Neutrophil (primary cell): Measurements from ENCODE around the gene DNAJC5G.

Experiments used
- H3K27ac ChIP-seq: fragments of 200-600 bp; sonication (generic); 2 replicates; pipeline ENCODE4 v1.5.1; 2016; ENCODE audit warnings: mild to moderate bottlenecking, moderate library complexity
- H3K27me3 ChIP-seq: fragments of 200-600 bp; sonication (generic); 2 replicates; pipeline ENCODE4 v1.6.0; 2016; ENCODE audit warnings: mild to moderate bottlenecking
- H3K36me3 ChIP-seq: fragments of 200-600 bp; sonication (generic); 2 replicates; pipeline ENCODE4 v1.5.1; 2017
- H3K4me1 ChIP-seq, 2 experiments: fragments of 200-600 bp in 1 of 2; sonication (generic) in 1 of 2; 1 replicate in 1 of 2; 2 replicates in 1 of 2; pipeline versions ENCODE4 v1.5.1 to v1.6.1; 2013 to 2016; ENCODE audit warnings: low read depth in 1 of 2, low read length in 1 of 2, mild to moderate bottlenecking in 1 of 2, moderate library complexity in 1 of 2; ENCODE audit not compliant: control insufficient read depth in 1 of 2, insufficient read depth in 1 of 2
- H3K4me3 ChIP-seq, 2 experiments: fragments of 200-600 bp in 1 of 2; sonication (generic) in 1 of 2; 1 replicate in 1 of 2; 2 replicates in 1 of 2; pipeline ENCODE4 v1.5.1; 2013 to 2016; ENCODE audit warnings: low read depth in 1 of 2, low read length in 1 of 2, mild to moderate bottlenecking in 1 of 2, moderate library complexity in 1 of 2
- H3K9me3 ChIP-seq: fragments of 200-600 bp; sonication (generic); 2 replicates; pipeline ENCODE4 v1.5.1; 2016
- TF ChIP-seq, protein P1 (sequence below): fragments of 200-600 bp; sonication (generic); IDR thresholded peaks from 2 replicates; pipeline ENCODE4 v1.5.1; 2016; ENCODE audit warnings: antibody characterized with exemption

Gene DNAJC5G

GRCh38 chr2:27322766-27323595 is 47.7 kb downstream of the DNAJC5G start, which contains the start of gene MPV17:
TSS of gene MPV17 (minus strand) at chr2:27323097. CDS start at chr2:27322517, 580 bp downstream.
- peak within 1 kb of the TSS; percentile 71 to 89 for H3K4me3 ChIP-seq
- H3K27me3 ChIP-seq = no peaks in the 10 kb centered on the region
- TF ChIP-seq, protein P1, sequence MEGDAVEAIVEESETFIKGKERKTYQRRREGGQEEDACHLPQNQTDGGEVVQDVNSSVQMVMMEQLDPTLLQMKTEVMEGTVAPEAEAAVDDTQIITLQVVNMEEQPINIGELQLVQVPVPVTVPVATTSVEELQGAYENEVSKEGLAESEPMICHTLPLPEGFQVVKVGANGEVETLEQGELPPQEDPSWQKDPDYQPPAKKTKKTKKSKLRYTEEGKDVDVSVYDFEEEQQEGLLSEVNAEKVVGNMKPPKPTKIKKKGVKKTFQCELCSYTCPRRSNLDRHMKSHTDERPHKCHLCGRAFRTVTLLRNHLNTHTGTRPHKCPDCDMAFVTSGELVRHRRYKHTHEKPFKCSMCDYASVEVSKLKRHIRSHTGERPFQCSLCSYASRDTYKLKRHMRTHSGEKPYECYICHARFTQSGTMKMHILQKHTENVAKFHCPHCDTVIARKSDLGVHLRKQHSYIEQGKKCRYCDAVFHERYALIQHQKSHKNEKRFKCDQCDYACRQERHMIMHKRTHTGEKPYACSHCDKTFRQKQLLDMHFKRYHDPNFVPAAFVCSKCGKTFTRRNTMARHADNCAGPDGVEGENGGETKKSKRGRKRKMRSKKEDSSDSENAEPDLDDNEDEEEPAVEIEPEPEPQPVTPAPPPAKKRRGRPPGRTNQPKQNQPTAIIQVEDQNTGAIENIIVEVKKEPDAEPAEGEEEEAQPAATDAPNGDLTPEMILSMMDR = no peak
- peaks cover 16 to 19% of the 10 kb centered on the region in 2 experiments for H3K4me1 ChIP-seq
- H3K27ac ChIP-seq = peak within 1 kb of the TSS; percentile 89
- no peaks in the 10 kb centered on the region for H3K9me3 ChIP-seq
- H3K36me3 ChIP-seq = peaks cover 19% of the 10 kb centered on the region

DNA sequence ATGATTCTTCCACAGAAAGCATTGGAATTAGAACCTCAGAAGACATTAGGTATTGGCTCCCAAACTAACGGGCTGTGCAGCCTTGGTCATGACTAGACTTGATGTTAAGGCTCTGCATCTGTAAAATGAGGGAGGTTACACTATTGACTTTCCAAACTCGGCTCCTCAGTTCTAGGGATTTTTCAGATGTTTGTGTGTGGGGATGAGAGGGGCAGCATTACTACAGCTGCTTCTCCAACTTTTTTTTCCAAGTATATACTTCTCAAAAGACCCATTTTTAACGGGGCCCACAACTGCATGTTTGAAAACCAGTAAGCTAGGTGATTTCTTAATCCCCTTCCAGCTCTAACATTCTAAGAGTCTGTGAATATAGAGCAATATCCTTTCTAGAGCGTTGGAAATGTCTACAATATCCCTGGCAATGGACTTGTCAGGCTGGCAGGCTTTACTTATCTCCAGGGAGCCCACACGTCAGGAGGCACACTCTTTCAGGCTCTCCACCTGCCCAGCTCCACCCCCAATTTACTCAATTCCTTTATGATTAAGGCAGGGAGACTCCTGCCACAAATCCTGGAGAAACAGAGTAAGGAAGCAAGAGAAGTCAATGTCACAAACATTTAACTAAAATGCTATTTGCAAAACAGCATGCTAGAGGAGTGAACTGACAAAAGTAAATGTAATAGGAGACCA is 48.5 kb downstream of the DNAJC5G start:
- H3K27me3 ChIP-seq = no peaks in the 10 kb centered on the region
- H3K4me1 ChIP-seq = peaks cover 16 to 19% of the 10 kb centered on the region in 2 experiments
- H3K36me3 ChIP-seq = peaks cover 27% of the 10 kb centered on the region
- no peaks in the 10 kb centered on the region for H3K9me3 ChIP-seq
- TF ChIP-seq, protein P1 = no peak
- peak overlapping the region; percentile 71 to 89 for H3K4me3 ChIP-seq
- H3K27ac ChIP-seq = peak overlapping the region; percentile 89

GRCh38 chr2:27324720-27325119 is 49.5 kb downstream of the DNAJC5G start:
- TF ChIP-seq, protein P1 = no peak

More at GRCh38 chr2:27324720-27325119, 49.5 kb downstream of the DNAJC5G start:
- Histone ChIP-seq H3K36me3 (peaks cover 36% of the 10 kb centered on the region), H3K27me3 (no peaks in the 10 kb centered on the region), H3K9me3 (no peaks in the 10 kb centered on the region), H3K4me3 (no peak overlapping the region), H3K27ac (no peak overlapping the region), H3K4me1 (peaks cover 16 to 19% of the 10 kb centered on the region in 2 experiments)
